ENCODE results near the gene RND1.
A peak's percentile ranks its signal among the peaks of the same experiment; 100 is the strongest.
"Not testable (repeated sequence)": the region's sequence is repeated elsewhere in the genome, so short reads cannot be mapped to it uniquely, and the experiment has no call there.

Gene RND1

DNA sequence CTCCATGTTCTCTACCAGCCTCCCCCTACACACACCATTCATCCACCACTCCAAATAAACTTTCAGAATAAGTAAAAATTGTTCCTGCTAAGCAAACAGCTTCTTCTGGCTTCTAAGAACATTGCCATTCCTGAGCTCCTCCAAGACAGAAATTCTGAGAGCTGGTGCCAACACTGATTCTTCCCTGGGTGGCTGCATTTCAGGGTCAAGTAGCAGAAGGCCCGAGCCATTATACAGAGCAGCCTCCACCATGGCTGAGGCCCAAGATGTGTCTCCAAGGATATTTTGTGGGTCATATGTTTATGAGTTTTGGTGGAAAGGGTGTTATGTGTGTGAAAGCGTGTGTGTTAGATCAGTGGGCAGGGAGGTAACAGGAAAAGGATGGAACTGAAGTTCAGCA, 3.5 kb upstream of the RND1 start:
- DNase-seq: peak in 2 of 58 donors; percentile 8 to 9

DNA sequence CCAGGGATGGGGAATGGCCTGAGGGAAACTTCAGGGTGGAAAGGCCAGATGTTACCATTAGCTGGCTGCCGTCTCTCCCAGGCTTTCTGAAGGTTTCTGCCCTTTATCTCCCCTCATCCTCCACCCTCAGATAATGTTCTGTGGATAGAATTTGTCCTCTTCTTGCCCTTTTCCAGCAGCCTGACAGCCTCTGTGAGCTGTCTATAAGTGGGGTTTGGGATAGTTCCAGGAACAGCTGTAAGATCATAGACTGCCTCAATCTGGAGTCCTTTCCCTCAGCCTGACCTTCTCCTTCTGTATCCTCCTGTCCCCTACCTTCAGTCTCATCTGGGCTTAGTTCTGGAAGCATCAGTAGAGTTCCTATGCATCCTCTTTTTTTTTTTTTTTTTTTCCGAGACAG, 2.8 kb upstream of the RND1 start:
- DNase-seq: no peak

DNA sequence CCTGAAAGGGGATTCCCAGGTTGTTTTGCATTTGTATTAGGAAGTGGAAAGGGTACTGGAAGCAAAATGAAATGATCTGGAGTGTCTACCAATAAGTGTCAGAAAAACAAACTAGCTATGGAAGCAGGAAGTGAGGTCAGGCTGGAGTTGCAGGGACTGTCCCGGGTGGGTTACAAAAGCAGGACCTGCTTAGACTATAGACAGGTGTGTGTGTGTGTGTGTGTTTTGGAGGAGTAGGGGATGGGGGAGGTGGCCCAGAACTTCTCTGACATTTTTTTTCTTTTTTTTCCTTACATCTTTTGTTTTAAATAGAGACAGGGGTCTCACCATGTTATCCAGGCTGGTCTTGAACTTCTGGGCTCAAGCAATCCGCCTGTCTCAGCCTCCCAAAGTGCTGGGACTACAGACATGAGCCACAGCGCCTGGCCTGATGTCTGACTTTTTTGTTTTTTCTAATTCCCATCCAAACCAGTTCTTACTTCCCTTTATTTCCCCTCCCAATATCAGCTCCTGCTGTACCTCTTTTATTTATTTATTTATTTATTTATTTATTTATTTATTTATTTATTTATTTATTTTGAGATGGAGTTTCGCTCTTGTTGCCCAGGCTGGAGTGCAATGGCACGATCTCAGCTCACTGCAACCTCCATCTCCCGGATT, 512 bp upstream of the RND1 start:
- no peak for DNase-seq

DNA sequence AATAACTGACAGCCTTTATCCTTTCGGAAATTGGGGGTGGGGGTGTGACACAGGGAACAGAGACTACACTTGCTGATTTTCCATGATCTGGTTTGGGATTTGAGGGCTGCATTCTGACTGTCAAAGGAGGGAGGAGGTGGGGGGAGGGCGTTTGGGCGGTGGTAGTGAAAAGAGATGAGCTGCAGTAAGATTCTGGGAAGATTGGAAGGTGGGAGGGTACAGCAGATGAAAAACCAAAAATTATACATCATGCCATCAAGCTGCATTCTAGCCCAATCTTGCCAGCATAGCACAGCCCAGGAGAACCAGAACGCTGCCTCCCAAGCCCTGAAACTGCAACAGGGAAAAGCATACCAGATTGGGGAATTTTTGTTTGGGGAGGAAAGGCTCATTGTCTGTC, 2.4 kb downstream of the RND1 start:
- peak in 17 of 58 donors; percentile 13 to 55 (median 31) for DNase-seq

GRCh38 chr12:48862760-48863159, 2.9 kb downstream of the RND1 start:
- DNase-seq: peak in 30 of 58 donors; percentile 5 to 63 (median 30)

- no peak for DNase-seq
Observed at GRCh38 chr12:48861111-48861510, 4.6 kb downstream of the RND1 start.

- not testable (repeated sequence) for DNase-seq
Observed at GRCh38 chr12:48860236-48860635, 5.4 kb downstream of the RND1 start.

DNA sequence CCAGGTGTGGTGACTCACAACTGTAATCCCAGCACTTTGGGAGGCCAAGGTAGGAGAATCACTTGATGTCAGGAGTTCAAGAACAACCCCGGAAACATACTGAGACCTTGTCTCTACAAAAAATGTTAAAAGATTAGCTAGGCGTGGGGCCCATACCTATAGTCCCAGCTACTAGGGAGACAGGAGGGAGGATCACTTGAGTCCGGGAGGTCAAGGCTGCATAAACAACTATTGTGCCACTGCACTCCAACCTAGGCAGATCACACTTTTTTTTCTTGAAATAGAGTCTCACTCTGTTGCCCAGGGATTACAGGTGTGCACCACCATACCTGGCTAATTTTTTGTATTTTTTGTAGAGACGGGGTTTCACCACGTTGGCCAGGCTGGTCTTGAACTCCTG, 6.1 kb downstream of the RND1 start:
- no peak for DNase-seq

DNA sequence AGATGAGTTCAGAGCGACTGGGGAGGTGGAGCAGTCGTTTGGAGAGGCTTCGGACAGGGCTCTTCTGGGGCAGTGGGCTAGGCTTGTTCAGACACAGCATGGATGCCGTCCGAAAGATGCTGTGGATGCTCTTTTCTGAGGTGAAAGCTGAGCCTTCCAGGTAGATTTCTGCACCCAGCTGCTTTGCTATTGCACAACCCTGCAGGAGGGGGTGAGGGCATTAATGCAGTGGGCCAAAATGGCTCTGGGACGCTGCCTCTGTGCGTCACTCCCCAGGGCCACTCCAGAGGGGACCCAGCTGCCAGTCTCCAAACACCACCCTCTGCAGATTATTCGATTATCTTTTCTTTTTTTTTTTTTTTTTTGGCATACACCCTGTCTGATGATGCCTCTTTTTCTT, 7.6 kb downstream of the RND1 start:
- no peak for DNase-seq

- DNase-seq: no peak
Observed at GRCh38 chr12:48857278-48857994, 8.2 kb downstream of the RND1 start.

DNA sequence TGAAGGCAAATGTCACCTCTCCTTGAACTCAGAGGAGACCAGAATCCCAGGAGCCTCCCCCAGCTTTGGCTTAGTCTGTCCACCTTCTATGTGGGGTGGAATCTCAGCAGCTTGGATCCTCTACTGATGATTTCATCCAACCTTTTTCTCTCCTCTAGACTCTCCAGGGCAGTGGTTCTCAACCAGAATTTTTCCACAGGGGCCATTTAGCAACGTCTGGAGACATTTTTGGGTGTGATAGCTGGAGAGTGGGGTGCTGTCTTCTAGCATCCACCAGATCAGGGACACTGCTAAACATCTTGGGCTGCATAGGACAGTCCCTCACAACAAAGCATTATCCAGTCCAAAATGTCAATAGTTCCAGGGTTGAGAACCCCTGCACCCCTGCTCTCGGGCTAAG, 9.3 kb downstream of the RND1 start:
- DNase-seq: no peak

DNA sequence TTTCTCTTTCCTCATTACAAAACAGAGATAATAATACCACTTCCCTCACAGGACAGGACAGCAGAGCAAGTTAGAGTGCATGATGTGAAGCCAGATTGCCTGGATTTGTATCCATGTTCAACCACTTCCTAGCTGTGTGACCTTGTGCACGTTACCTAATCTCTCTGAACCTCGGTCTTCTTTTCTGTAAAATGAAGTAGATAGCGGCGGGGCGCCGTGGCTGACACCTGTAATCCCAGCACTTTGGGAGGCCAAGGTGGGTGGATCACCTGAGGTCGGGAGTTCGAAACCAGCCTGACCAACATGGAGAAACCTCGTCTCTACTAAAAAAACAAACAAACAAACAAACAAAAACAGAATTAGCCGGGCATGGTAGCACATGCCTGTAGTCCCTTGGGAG, 10.7 kb downstream of the RND1 start:
- not testable (repeated sequence) for DNase-seq

GRCh38 chr12:48854488-48854887, 11.2 kb downstream of the RND1 start:
- no peak for DNase-seq

- DNase-seq: peak in 56 of 58 donors; percentile 14 to 92 (median 75)
Observed at GRCh38 chr12:48852734-48853688, 12.7 kb downstream of the RND1 start.

DNA sequence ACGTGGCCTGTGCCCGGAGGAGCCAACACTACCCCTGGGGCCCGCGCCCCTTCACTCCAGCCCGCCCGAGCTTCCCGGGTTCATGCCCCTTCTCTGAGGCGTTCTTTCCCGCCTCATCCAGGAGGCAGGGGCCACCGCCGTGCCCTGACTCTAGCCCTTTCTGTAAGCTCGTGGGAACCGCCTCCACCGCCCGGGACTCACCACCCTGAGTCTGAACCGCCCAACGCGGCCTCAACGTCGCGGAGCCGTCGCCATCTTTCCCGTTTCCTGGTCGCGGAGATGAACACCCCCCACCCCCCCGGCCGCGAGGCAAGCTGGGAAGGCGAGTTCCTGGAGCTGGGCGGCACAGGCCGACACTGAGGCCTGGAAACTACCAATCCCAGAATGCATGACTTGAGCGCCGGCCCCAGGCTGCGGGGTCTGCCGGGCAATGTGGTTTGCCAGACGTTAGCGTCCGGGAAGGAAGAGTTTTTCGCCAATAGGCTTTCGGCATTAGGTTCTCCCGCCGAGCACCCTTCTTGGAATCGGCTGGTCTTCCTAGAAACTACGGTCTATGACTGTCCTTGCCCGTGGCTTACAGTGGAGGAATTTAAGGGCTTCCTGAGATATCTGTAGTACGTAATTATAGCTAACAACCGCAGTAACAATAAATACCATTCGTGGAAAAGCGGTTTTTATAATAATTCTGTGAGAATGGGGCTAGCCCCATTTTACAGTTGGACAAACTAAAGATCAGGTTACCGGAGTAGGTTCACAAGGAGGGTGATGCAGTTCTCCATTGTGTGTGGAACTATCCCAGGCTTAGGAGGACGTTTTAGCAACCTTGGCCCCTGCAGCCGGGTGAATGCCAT, 13.6 kb downstream of the RND1 start, which contains the start of gene DDX23:
DDX23 (minus strand) TSS at position 281 of the 851 bp plus-strand sequence. CDS start 6,381 bp downstream, outside the sequence.
- DNase-seq: peak; percentile 45 to 98 (median 93)

DNA sequence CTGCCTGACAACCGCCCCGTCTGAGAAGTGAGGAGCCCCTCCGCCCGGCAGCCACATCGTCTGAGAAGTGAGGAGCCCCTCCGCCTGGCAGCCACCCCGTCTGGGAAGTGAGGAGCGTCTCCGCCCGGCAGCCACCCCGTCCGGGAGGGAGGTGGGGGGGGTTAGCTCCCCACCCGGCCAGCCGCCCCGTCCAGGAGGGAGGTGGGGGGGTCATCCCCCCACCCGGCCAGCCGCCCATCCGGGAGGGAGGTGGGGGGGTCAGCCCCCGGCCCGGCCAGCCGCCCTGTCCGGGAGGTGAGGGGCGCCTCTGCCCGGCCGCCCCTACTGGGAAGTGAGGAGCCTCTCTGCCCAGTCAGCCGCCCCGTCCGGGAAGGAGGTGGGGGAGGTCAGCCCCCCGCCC, 23.6 kb downstream of the RND1 start:
- not testable (repeated sequence) for DNase-seq

DNA sequence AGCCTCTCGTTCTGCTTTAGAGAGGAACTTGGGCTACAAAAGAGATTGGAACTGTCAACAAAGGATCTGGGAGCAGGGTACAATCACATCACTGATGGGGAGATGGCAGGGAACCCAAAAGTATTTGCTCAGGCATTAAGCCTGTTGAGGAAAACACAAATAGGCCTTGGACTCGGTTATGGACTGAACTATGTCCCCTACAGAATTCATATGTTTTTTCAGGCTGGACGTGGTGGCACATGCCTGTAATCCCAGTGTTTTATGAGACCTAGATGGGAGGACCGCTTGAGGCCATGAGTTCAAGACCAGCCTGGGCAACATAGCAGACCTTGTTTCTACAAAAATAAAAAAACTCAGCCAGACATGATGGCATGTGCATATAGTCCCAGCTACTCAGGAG, 27.6 kb downstream of the RND1 start:
- DNase-seq: no peak

DNA sequence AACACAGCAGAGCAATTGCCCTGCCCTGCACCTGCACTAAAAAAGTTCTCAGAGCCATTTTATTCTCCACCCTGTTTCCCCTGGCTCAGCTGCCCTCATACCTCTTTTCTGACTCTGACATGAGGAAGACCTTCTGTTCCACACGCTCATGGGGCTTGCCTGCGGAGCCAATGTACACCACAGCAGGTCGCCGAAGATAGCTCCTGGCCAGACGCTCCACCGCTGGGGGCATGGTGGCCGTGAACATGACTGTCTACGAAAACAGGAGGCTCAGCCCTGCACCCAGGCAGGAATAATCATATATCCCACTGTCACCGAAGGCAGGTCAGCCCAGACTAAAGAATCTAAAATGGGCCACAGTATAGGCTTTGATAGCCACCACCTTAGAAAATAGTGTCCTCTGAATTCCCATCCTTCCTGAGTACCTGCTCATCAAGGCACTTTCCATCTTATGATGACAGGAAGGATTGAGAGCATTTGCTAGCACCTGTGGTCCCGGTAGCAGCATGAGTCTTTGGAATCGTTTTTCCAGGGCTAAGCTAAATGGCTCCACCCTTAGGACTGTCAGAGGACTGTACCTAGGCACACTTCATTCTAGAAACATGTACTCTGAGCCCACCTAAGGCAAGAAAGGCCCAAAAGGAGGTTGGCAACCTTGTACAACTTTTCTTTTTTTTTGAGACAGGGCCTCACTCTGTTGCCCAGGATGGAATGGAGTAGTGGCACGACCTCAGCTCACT, 33.2 kb downstream of the RND1 start:
- no peak for DNase-seq

DNA sequence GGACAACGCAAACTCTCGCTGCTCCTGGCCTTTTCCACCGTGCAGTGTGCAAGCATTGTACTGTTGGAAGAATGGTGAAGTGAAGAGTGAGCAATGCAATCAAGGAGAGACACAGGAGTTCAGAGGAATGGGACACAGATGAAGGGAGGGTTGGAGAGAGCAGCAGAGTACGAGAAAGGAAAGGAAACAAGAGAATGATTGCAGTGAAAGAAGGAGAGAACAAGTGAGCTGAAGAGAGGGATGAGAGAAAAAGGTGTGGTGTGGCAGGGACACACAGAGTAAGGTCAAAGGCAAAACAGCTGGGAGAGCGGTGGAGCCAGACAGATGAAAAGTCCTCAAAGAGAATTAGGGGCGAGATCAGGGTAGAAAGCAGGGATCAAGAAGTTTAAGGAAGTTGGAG, 34.4 kb downstream of the RND1 start:
- no peak for DNase-seq

Data from anterior cingulate cortex (tissue), 58 donors.